GM21447 (cell line): ENCODE measurements around the gene FNDC3A.
"Not testable (repeated sequence)": the region's sequence is repeated elsewhere in the genome, so short reads cannot be mapped to it uniquely, and the experiment has no call there.

ENCODE experiments used
- ATAC-seq: cut with Tn5 transposase; IDR thresholded peaks from one replicate; pipeline ENCODE4 v1.9.1; 2021; ENCODE audit not compliant: unreplicated experiment

The FNDC3A gene

DNA sequence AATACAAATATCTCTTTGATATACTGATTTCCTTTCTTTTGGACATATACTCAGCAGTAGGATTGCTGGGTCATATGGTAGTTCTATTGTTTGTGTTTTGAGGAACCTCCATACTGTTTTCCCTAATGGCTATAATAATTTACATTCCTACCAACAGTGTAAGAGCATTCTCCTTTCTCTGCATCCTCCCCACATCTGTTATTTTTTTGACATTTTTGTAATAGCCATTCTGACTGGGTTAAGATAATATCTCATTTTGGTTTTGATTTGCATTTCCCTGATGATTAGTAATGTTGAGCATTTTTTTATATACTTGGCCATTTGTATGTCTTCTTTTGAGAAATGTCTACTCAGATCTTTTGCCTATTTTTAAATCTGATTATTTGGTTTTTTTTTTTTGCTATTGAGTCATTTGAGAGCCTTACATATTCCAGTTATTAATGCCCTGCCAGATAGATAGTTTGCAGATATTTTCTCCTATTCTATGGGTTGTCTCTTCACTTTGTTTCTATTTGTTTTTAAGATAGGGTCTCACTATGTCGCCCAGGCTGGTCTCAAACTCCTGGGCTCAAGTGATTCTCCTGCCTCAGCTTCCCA lies 95.7 kb downstream of the FNDC3A start:
- no peak for ATAC-seq

DNA sequence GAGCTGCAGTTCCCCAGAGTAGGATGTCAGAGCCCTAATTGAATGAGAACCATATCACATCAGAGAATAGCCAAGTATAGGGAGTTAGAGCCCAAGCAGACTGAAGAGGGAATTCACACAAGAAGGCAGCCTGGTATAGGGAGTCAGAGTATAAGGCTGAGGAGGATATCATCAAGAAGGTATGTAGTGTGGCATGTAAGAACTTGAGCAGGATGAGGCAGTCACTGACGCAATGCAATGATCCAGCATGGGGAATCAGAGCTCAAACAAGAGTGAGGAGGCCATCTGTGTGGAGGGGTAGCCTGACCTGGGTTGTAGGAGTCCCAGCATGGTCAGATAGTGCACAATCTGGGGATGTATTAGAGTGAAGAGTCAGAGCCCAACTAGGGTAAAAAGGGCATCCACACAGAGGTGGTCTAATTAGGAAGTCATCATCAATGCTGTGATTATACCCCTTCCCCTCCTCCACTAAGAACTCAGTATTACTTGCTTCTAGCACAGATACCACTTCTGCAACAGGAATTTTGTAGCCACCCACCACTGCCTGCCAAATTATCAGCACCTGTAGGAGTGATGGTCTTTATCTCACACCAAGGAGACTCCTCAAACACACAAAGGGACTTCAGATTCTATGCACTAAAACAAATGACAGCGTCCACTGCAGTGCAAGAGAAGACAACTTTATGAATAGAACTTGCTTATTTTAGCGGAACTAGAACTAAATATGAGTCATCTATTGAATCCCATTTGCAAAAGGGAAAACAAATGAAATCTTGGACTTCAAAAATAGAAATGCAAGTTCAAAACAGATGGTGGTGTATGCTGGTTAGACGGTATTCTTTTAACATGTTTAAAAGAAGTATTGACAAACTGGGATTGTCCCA lies 107.2 kb downstream of the FNDC3A start:
- ATAC-seq: no peak

DNA sequence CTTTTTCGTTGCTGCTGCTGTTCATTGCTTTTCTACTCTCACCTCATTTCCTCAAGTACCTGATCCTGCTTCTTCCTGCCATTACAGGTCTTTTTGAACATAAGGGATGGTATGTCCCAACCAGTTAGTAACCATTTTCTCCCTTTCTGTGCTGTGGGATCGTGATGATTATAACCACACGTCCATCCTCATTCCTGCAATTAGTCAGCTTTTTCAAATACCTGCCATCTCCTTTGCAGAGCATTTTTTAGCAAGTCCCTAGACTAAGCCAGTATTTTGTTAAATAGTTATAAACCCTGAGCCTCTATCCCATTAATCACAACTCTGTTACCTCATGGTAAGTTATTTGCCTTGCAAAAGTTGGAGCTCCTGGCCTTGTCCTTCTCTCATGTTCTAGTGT lies 109.2 kb downstream of the FNDC3A start:
- ATAC-seq: no peak

DNA sequence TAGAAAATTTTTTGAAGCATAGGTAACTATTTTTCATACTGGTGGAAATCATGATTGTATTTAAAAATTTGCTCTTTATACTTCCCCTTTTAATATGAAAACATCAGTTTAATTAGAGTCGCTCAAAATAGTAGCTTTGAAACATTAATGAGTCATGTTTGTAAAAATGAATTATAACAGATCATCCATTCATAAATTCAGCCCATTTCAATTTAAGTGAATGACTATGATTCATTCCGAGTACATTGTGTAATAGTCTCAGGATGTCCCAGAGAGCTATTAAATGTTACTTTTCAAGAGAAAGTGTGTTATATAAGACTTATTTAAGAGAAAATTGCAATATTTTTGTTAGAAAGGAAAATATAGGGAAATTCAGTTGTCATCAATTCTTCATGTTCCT lies 111.0 kb downstream of the FNDC3A start:
- no peak for ATAC-seq

DNA sequence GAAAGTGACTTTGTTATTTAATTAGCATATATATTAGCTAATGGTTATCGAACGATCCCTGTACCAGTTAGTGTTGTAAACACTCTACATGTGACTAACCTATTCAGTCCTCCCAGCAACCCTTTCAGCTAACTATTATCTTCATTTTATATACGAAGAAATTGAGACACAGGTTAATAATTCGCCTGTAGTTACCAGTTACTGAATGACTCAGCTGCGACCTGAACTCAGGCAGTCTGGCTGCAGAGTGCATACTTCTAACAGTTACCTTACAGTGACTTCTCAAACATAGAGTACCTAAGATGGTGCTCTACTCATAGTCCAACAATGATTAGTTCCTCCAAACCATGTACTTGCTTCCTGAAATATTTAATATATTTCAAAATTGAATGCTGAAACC lies 117.7 kb downstream of the FNDC3A start:
- ATAC-seq: no peak

DNA sequence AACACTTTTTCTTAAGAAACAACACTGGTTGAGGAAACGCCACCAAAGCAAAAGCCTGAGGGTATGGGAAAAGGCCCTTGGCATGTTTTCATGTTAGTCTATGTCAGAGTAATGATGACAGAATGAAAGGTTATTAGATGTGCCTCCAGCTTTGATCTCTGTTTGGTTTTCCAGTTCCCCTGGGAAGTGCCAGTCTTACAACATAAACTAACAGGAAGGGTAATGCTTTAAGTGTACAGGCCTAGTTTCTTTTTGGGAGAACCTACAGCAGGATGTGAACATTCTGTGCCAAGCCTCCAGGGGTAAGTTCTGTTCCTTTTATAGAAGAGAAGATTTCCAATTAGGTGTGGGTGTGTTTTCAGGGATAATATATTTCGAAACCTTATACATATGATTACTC lies 121.7 kb downstream of the FNDC3A start:
- ATAC-seq: no peak

DNA sequence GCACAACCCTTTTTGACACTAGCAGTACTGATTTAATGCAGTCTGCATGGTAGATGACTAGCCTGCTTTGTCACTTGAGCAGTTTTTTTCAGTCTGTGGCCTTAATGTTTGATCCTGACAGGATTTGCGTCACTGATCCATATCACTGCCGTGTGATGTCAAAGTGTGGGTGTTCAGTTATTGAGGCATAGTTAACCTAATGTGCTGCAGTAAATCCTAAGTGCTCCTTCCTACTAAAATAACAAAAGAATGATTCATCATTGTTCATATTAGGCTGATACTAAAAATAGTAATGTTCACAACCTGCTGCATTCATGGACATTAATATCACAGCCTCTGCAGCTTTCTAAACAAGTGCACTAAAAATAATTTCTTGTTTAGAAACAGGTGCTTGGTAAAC lies 122.5 kb downstream of the FNDC3A start:
- ATAC-seq: no peak

DNA sequence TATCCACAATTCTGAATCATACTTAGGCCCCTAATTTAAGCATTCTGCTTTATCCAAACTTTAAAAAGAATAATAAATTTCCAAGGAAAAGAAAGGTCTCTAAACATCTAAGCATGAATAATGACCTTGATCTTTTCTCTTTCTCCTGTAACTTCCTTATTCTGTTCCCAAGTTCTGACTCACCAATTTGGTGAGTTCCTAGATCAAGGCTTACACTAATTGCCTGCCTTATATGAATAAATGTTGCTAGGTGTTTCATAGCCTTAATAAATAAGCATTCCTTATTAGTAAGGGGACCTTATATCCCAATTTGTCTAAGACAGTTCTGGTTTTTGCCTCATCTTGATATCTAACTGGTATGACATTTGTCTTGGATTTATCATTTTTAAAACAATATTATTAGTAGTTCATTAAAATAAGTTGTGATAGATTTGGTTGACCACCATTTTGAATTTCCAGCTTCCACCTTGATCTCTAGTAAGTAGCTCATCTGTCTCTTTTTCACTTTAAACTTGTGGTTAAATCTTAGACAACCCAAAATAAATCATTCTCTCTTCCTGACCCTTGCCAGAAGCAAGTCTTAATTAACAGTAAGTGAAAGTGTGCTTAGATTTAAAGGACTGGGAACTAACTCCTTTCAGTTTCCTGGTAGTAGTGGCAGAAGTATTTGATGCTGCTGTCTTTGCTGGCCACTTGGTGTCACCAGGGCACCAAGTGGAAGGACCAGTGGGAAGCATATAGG lies 123.2 kb downstream of the FNDC3A start:
- no peak for ATAC-seq

DNA sequence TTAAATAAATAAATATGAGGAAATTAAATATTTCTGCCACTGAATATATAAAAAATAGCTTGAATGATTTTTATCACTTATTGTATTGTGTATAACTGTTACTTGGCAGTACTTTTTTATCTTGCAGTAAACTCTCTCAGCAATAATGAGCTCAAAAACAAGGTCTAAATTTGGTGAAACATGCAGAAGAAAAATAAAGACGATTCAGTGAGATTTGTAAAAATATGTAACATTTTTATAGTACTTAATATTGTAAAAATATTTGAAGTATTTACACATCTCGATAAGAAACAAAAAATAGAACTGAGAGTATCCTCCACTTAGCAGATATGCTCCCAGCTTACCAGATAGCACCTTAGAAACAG lies 123.8 kb downstream of the FNDC3A start:
- no peak for ATAC-seq

DNA sequence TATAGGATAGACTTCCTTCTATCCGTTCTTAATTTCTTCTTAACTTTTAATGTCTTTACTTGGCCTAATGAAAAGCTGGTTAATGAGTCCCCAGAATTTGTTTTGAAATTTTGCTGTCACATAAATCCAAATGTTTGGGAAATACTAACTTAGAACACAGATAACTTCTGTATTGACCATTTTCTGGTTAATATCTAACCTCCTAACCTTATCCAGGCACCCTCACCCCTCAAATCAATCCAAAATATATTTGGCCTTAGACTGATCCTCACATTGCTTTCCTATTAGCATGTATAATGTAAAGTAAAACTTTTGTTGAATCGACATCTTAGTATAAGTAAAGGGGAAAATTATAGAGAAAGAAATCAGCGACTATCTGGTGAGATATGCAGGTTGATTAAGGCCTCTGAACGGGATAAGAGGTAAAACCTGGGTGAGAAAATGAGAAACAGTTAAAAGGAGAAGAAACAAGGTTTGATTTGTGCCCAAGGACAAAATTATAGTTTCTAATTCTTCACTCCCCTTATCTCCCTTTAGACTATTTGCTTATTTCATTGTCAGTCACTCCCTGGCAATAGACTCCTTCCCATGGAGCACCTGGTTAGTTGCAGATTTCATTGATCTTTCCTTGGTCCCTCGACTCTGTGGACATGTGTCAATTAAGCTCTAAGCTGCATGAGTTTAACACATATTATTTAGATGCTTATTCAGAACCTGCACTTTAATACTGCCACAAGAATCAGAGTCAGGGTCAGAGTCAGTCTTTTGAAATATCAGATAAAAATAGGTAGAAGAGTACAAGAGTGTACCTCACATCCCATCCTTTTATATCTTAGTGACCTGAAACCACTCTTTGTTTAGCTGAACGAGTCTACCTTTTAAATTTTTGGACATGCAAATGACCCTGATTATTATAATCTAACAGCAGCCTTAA lies 125.2 kb downstream of the FNDC3A start:
- no peak for ATAC-seq

DNA sequence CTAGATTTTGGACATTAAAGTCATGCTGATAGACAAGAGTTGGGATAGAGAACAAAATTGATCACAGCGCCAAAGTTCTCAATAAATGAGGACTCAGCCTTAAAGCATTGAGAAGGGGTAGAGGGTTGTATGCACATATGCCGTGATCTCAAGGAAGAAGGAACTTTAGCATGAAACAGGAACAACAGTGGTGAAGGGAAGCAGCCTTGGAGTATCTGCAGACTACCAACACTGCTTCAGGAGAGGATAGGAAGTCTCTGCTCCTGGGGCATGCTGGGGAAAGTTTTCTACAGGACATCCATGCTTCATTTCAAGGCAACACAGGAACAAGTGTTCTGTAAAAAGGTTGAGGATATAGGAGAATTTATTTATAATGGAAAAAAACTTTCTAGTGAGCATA lies 132.5 kb downstream of the FNDC3A start:
- no peak for ATAC-seq

DNA sequence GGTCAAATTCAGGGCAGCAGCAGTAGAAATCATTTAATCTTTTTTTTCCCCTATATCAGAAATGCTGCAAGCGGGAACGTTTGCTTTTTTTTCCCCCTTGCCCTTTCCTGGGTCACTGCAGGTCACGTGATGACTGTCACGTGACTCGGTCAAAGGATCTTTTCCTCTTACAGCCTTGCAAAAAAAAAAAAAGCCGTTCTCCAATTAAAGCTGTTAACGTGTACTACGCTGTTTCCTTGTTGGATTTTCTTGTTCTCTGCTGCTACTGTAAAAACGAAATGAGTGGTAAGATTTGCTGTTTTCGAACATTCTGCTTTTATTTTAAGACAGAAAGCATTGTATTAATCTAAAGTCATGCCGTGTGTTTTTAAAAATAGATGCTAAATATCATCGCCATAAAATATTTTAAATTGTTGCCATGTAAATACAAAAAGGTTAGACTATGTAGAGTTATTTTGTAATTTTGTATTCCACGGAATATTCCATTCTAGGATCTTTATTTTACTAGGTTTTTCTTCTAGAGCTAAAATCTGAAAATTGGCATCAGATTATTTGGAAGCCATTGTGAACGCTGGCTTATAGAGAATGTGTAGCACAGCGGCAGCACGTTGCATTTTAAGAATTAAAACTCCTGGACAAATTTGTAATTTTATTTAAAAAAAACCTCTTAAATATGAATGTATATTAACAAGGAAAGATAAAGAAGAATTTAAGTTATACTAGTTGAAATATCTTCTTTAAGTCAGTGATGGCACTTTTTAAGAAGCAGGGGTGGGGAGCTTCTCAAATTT lies 134.6 kb downstream of the FNDC3A start:
- ATAC-seq: peak; percentile 67

DNA sequence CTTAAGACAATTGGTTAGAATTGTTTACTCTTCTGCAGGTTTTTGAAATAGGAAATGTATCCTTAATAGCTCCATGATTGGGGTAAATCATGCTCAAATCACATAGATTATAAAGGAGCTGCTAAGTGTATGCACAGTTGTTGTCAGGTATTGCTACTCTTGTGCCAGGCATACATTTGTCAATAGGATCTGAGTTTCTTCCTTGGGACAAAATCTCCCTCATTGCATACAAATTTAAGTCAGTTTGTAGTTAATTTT lies 135.1 kb downstream of the FNDC3A start:
- ATAC-seq: no peak

DNA sequence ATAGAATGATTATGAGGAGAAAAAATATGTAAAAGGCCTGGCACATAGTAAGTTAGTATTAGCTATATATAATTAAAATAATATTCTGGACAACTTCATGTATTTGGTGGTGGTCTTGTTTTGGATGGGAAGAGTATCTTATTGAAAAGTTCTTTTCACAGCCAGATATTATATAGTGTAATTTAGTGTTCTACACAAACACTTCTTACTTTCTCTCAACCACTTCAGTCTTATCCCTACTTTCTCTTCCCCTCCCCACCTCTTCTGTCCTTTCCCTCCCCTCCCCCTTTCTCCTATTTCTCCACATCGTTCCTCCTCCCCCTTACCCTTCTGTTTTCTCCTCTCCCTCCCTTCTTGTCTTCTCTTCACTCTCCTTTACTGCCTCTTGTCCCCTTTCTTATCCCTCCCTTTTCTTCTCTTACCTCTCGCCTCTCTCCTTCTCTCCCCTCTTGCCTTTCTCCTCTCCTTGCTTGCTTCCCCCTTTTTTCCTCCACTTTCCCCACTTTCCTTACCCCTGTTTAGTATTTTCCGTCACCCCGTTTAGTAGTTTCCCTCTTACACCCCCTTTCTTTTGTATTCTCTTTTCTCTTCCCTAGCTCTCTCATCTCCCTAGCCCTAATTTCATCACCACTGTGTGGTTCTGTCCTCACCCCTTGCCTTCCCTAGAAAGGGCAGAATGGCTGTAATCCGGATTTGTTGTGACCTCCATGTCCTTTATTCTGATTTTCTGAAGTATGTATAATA lies 137.2 kb downstream of the FNDC3A start:
- ATAC-seq: no peak

DNA sequence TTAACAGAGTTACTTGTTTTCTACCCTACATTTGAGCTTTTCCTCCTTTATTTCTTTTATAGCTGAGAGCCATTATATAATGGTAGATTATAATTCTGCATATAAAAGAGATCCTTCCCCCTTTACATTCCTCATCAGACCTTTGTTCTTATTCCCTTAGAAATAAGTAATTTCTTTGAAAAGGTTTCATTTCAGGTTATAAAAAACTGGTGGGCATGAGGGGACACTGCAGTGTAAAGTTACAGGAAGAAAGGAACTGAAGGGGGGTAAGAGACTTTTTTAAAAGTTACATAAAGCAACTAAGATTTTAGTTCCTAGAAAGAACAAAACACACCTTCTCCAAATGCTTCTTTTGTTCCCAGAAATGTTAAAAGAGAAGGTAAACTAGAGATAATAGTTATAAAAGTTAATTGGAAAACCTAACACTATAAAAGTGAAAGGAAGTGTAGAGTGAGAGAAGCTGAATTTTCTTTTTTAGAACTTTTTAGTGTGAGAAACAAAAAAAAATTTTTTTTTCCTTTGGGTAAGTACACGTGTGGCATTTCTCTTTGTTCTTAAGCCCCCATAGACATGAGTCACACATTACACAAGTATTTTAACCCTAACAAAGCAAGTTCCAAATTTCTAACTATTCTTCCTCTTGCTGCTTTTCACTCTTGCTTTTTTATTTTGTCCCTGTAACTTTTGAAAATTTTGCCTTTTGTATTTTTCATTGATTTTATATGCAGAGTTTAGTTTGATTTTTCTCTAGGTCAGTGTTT lies 138.0 kb downstream of the FNDC3A start:
- no peak for ATAC-seq

DNA sequence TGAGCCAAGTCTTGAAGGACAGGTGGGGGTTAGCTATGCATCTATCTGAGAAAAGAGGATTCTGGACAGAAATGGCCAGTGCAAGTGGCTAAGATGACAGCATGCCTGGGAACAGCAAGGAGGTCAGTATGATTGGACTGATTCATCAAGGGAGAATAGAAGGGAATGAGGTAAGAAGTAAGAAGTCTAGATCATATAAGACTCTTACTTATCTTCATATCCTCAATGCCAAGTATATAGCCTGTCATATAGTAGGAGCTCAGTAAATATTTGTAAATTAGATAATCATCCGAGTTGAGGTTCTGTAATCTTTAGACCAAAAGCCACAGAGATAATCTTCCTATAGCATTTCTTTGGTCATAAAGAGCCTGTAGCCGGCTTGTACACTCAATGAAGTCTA lies 141.2 kb downstream of the FNDC3A start:
- no peak for ATAC-seq

DNA sequence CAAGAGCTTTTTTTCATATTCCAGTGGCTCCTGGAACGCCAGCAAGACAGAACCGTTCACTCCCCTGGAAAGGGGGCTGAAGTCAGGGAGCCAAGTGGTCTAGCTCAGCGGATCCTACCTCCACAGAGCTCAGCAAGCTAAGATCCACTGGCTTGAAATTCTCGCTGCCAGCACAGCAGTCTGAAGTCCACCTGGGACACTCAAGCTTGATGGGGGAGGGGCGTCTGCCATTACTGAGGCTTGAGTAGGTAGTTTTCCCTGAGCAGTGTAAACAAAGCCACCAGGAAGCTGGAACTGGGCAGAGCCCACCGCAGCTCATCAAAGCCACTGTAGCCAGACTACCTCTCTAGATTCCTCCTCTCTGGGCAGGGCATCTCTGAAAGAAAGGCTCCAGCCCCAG lies 142.7 kb downstream of the FNDC3A start:
- not testable (repeated sequence) for ATAC-seq

DNA sequence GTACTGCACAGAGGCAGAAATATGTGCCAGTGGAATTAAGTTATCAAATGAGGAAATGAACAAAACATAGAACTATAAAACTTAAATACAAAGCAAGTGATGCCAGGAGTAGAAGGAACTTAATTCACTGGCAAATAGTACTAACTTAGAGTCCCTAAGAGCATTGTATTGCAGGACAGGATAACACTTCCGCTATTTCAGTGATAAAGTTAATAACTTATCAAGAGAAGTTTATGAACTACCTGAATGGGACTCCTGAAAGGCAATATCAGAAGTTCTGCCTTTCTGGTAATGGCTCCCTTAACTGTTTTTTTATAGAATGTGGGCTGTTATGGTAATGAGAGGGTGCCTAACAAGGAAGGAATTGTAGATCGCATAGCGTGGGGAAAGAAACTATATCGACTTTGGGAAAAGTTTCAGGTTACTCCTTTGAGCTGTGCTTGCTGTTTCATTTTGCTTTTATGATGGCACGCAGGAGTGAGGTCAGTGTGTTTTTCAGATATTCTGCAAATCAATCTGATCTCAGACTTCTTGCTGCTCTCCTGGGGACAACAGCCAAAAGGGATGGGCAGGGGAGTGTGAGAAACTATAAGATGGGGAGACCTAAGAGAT lies 149.1 kb downstream of the FNDC3A start:
- ATAC-seq: no peak
